ENCODE results near the gene CFAP97D2. TPM values are rescaled to one million over a fixed set of nuclear protein-coding genes. Genes with fewer than 3 reads are reported as not detected.
"Not testable (repeated sequence)": the region's sequence is repeated elsewhere in the genome, so short reads cannot be mapped to it uniquely, and the experiment has no call there.

The CFAP97D2 gene
- total and polyA plus RNA-seq, 2 experiments from 2014 or later, result not detected

DNA sequence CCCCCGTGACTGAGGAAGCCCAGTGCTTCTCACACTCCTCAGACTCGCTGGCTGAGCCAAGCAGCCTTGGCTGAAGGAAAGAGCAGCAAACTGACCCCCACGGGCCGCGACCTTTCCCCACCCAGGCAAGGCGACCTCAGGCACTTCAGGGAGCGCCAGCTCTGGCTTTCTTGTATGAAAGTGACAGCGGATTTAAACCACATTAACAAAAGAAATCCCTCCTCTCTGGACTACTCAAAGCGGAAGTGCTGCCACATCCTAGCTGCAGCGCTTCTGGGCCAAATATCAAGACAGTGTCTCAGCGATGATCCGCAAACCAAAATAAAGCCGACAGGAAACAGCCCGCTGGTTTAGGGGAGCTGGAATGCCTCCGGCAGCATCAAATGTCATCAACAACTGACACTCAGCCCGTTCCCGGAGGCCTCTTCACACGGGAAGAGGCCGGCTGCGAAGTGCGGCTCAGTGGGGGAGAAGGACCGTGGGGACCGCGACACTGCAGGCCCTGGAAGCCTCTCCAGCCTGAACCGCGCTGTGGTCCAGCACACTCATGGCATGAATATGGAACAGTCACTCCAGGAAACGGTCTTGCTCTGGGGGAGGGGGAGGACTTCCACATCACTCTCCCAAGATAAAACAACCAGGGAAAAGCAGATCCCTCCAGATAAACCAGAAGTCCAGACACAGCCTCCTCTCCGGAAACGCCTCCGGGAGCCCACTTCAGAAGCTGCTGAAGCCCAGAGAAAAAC lies 48.0 kb upstream of the CFAP97D2 start:
- Histone ChIP-seq H4K20me1 (ENCODE audit: insufficient read depth, poor library complexity, severe bottlenecking) (peaks cover 2% of the 10 kb centered on the region), H3K36me3 (replicated peaks; ENCODE audit: insufficient read depth, low read depth) (no peaks in the 10 kb centered on the region), H3K4me1 (ENCODE audit: insufficient read depth) (peaks cover 25% of the 10 kb centered on the region), H3K27me3 (peaks cover 21% of the 10 kb centered on the region), H3K79me2 (peaks cover 28% of the 10 kb centered on the region), H2AFZ (peak overlapping the region; percentile 26), H3K9me3 (ENCODE audit: low read depth) (no peaks in the 10 kb centered on the region), H3K4me3 (peak overlapping the region; percentile 88), H3K9me2 (replicated peaks; ENCODE audit: insufficient read depth) (no peaks in the 10 kb centered on the region), H3K4me2 (peak overlapping the region; percentile 99), H3K27ac (peak overlapping the region; percentile 87)
- TF ChIP-seq, protein P1, sequence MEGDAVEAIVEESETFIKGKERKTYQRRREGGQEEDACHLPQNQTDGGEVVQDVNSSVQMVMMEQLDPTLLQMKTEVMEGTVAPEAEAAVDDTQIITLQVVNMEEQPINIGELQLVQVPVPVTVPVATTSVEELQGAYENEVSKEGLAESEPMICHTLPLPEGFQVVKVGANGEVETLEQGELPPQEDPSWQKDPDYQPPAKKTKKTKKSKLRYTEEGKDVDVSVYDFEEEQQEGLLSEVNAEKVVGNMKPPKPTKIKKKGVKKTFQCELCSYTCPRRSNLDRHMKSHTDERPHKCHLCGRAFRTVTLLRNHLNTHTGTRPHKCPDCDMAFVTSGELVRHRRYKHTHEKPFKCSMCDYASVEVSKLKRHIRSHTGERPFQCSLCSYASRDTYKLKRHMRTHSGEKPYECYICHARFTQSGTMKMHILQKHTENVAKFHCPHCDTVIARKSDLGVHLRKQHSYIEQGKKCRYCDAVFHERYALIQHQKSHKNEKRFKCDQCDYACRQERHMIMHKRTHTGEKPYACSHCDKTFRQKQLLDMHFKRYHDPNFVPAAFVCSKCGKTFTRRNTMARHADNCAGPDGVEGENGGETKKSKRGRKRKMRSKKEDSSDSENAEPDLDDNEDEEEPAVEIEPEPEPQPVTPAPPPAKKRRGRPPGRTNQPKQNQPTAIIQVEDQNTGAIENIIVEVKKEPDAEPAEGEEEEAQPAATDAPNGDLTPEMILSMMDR (IDR thresholded peaks at IDR 0.05; ENCODE audit: poor library complexity), result no peak
- TF ChIP-seq EZH2 (IDR thresholded peaks at IDR 0.05; ENCODE audit: borderline replicate concordance), result peak; percentile 42
- TF ChIP-seq EZH2phosphoT487 (IDR thresholded peaks at IDR 0.05; ENCODE audit: low read depth, severe bottlenecking, unreplicated experiment), result no peak
- DNase-seq (ENCODE audit: low spot score), result peak; percentile 57
- 12% methylated on average over 30 of the region's 30 CpGs for WGBS (ENCODE audit: low lambda C conversion rate, missing lambda C conversion rate)

DNA sequence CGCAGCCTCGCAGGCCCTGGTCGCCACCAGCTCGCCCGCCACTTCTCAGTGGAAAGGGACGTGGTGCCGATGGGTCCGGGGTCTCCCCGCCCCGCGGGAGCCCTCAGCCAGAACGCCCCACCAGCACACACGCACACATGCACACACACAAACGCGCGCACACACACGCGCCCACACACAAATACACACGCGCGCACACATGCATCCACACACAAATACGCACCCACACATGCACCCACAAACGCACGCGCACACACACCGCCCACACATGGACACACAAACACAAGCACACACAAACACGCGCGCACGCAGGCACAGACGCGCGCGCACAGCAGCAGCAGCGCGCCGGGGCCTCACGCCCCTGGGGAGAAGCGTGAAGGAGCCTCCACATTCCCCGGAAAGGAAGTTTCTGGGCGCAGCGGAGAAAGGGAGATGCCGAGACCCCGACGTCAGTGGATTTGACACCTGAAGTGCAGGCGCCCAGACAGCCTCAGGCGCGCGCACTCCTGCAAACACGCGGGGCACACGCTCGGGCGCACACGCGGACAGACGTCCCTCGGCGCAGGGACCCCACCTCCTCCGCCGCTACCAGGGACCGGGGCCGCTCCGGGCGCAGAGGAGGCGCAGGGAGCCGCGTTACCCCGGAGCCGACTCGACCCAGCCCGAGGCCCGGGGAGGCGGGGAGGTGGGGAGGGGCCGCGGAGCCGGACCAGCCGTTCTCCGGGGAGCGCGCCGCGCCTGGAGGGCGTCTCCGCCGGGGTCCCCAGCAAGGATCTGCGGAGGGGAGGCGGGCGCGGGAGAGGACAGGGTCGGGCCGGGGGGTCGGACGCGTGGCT lies 47.3 kb upstream of the CFAP97D2 start:
- 2% methylated on average over 71 of the region's 95 CpGs for WGBS (ENCODE audit: low lambda C conversion rate, missing lambda C conversion rate)
- Histone ChIP-seq H4K20me1 (ENCODE audit: insufficient read depth, poor library complexity, severe bottlenecking) (peaks cover 2% of the 10 kb centered on the region), H3K9me2 (replicated peaks; ENCODE audit: insufficient read depth) (no peaks in the 10 kb centered on the region), H2AFZ (peak overlapping the region; percentile 42), H3K4me2 (peak overlapping the region; percentile 99), H3K4me3 (peak overlapping the region; percentile 88), H3K27me3 (peaks cover 21% of the 10 kb centered on the region), H3K9me3 (ENCODE audit: low read depth) (no peaks in the 10 kb centered on the region), H3K4me1 (ENCODE audit: insufficient read depth) (peaks cover 25% of the 10 kb centered on the region), H3K79me2 (peaks cover 21% of the 10 kb centered on the region), H3K36me3 (replicated peaks; ENCODE audit: insufficient read depth, low read depth) (no peaks in the 10 kb centered on the region), H3K27ac (peak overlapping the region; percentile 87)
- DNase-seq (ENCODE audit: low spot score), result no peak
- no peak for TF ChIP-seq EZH2phosphoT487 (IDR thresholded peaks at IDR 0.05; ENCODE audit: low read depth, severe bottlenecking, unreplicated experiment)
- TF ChIP-seq EZH2 (IDR thresholded peaks at IDR 0.05; ENCODE audit: borderline replicate concordance), result no peak
- TF ChIP-seq, protein P1 (IDR thresholded peaks at IDR 0.05; ENCODE audit: poor library complexity), result no peak

DNA sequence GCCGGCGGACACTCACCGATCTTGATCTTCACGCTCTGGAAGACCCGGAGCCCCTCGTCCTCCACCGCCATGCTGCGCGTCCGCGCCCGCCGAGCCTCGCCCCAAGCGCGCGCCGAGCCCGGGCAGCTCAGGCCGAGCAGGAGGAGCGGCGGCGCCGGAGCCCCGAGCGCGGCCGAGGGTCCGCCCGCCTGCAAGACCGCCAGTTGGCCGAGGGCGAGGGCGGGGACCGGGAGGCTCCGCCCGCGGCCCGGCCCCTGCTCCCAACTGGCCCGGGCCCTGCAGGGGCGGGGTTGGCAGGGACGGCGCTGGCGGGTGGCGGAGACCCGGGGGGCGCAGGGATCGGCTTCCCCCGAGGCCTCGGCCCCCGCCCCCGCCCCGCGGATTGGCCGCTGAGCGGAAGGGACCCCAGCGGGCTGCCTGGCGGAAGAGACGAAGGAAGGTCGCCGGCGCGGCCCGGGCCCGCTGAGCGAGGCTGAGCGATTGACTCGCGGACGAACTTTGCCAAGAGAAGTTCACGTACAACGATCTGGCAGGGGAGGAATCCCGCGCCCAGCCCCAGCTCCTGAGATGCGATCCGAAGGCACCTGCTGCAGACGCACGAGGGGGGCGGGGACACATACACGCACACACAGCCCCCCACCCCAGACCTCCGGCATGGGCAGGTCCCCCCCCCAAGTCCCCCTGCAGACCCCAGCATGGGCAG lies 46.5 kb upstream of the CFAP97D2 start, which contains the start of gene RASA3:
RASA3 (minus strand) TSS at position 205 of the 703 bp plus-strand sequence; CDS start at position 71, 134 bp downstream.
- Histone ChIP-seq H3K27ac (peak within 1 kb of the TSS; percentile 87), H3K9me3 (ENCODE audit: low read depth) (no peaks in the 10 kb centered on the region), H3K36me3 (replicated peaks; ENCODE audit: insufficient read depth, low read depth) (no peaks in the 10 kb centered on the region), H3K4me1 (ENCODE audit: insufficient read depth) (peaks cover 25% of the 10 kb centered on the region), H4K20me1 (ENCODE audit: insufficient read depth, poor library complexity, severe bottlenecking) (peaks cover 2% of the 10 kb centered on the region), H3K79me2 (peaks cover 13% of the 10 kb centered on the region), H3K4me3 (peak within 1 kb of the TSS; percentile 88), H2AFZ (peak within 1 kb of the TSS; percentile 42), H3K27me3 (peaks cover 21% of the 10 kb centered on the region), H3K9me2 (replicated peaks; ENCODE audit: insufficient read depth) (no peaks in the 10 kb centered on the region), H3K4me2 (peak within 1 kb of the TSS; percentile 99)
- peak; percentile 90 for DNase-seq (ENCODE audit: low spot score)
- WGBS (ENCODE audit: low lambda C conversion rate, missing lambda C conversion rate), result 2% methylated on average over 21 of the region's 81 CpGs
- TF ChIP-seq, protein P1 (IDR thresholded peaks at IDR 0.05; ENCODE audit: poor library complexity), result no peak
- TF ChIP-seq EZH2phosphoT487 (IDR thresholded peaks at IDR 0.05; ENCODE audit: low read depth, severe bottlenecking, unreplicated experiment), result no peak
- no peak for TF ChIP-seq EZH2 (IDR thresholded peaks at IDR 0.05; ENCODE audit: borderline replicate concordance)

DNA sequence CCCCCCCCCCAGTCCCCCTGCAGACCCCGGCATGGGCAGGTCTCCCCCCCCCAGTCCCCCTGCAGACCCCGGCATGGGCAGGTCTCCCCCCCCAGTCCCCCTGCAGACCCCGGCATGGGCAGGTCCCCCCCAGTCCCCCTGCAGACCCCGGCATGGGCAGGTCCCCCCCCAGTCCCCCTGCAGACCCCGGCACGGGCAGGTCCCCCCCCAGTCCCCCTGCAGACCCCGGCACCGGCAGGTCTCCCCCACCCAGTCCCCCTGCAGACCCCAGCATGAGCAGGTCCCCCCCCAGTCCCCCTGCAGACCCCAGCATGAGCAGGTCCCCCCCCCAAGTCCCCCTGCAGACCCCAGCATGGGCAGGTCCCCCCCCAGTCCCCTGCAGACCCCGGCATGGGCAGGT lies 45.9 kb upstream of the CFAP97D2 start:
- no CpG with 5 or more reads among the region's 9 CpGs for WGBS (ENCODE audit: low lambda C conversion rate, missing lambda C conversion rate)
- not testable (repeated sequence) for H3K4me3 ChIP-seq; DNase-seq (ENCODE audit: low spot score)

DNA sequence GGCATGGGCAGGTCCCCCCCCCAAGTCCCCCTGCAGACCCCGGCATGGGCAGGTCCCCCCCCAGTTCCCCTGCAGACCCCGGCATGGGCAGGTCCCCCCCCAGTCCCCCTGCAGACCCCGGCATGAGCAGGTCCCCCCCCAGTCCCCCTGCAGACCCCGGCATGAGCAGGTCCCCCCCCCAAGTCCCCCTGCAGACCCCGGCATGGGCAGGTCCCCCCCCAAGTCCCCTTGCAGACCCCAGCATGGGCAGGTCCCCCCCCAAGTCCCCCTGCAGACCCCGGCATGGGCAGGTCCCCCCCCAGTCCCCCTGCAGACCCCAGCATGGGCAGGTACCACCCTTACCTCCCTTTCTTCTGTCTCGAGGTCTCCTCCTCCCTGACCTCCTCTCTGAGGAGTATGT lies 45.5 kb upstream of the CFAP97D2 start:
- H3K9me3 ChIP-seq (ENCODE audit: low read depth); H3K79me2 ChIP-seq; H3K36me3 ChIP-seq (replicated peaks; ENCODE audit: insufficient read depth, low read depth); H3K4me2 ChIP-seq; H3K9me2 ChIP-seq (replicated peaks; ENCODE audit: insufficient read depth); H3K4me3 ChIP-seq; DNase-seq (ENCODE audit: low spot score); H2AFZ ChIP-seq; H4K20me1 ChIP-seq (ENCODE audit: insufficient read depth, poor library complexity, severe bottlenecking); H3K27ac ChIP-seq: not testable (repeated sequence)
- Histone ChIP-seq H3K4me1 (ENCODE audit: insufficient read depth) (peaks cover 25% of the 10 kb centered on the region), H3K27me3 (peaks cover 21% of the 10 kb centered on the region)
- 71% methylated on average over 1 of the region's 7 CpGs for WGBS (ENCODE audit: low lambda C conversion rate, missing lambda C conversion rate)

More for the DNA sequence above, 45.9 kb upstream of the CFAP97D2 start:
- peak overlapping the region; percentile 99 for H3K4me2 ChIP-seq
- not testable (repeated sequence) for H3K36me3 ChIP-seq (replicated peaks; ENCODE audit: insufficient read depth, low read depth); H3K9me2 ChIP-seq (replicated peaks; ENCODE audit: insufficient read depth); H3K27ac ChIP-seq; H3K9me3 ChIP-seq (ENCODE audit: low read depth); H4K20me1 ChIP-seq (ENCODE audit: insufficient read depth, poor library complexity, severe bottlenecking); H2AFZ ChIP-seq
- peaks cover 11% of the 10 kb centered on the region for H3K79me2 ChIP-seq
- H3K4me1 ChIP-seq (ENCODE audit: insufficient read depth), result peaks cover 25% of the 10 kb centered on the region
- H3K27me3 ChIP-seq, result peaks cover 21% of the 10 kb centered on the region
